SK-N-SH (cell line): ENCODE data around the gene TCL1A. TPM values are rescaled to one million over a fixed set of nuclear protein-coding genes. Genes with fewer than 3 reads are reported as not detected.

Source experiments
- CTCF ChIA-PET: fragments of 300-600, 350-600 bp; formaldehyde crosslinking; extraction: SDS; loops from one replicate; lab custom pipeline; 2021; lab: Yijun Ruan, JAX
- POLR2A ChIA-PET: fragments of 350-600 bp; sonication (Branson Sonifier 250); formaldehyde crosslinking; extraction: SDS; loops from one replicate; lab custom pipeline; 2020; ENCODE audit warnings: antibody characterized with exemption, inconsistent platforms; lab: Yijun Ruan, JAX
- DNase-seq: peaks from one replicate; pipeline ENCODE4 v3.0.0; 2012
- H2AFZ ChIP-seq: fragments of 200-600 bp; sonication (generic); 2 replicates; pipeline ENCODE4 v1.8.1; 2016; ENCODE audit warnings: antibody characterized with exemption, mild to moderate bottlenecking, low read depth
- H3F3A ChIP-seq: fragments of 200-600 bp; sonication (generic); replicated peaks from 2 replicates; pipeline ENCODE3; 2016; ENCODE audit warnings: antibody characterized with exemption, mild to moderate bottlenecking; ENCODE audit not compliant: insufficient read depth
- H3K27ac ChIP-seq, 2 experiments: fragments of 200-500 bp in 1 of 2; fragments of 200-600 bp in 1 of 2; sonication (Bioruptor generic) in 1 of 2; sonication (generic), shearing (Covaris generic) in 1 of 2; 2 replicates each; pipeline versions ENCODE4 v1.5.1 to v1.6.1; 2014 to 2016; ENCODE audit warnings: low read depth in 2 of 2, inconsistent platforms in 1 of 2, low read length in 1 of 2, mild to moderate bottlenecking in 1 of 2, mixed read lengths in 1 of 2
- H3K27me3 ChIP-seq: fragments of 200-600 bp; sonication (generic), shearing (Covaris generic); 2 replicates; pipeline ENCODE4 v1.6.1; 2016; ENCODE audit warnings: mixed run types; ENCODE audit not compliant: insufficient read depth
- H3K36me3 ChIP-seq, 2 experiments: fragments of 200-500 bp in 1 of 2; fragments of 200-600 bp in 1 of 2; sonication (Bioruptor generic) in 1 of 2; sonication (generic) in 1 of 2; replicated peaks in 1 of 2; 2 replicates each; pipeline versions ENCODE3 to v1.5.1; 2014 to 2016; ENCODE audit warnings: low read length in 1 of 2, mild to moderate bottlenecking in 1 of 2; ENCODE audit not compliant: insufficient read depth in 2 of 2, control insufficient read depth in 1 of 2
- H3K4me1 ChIP-seq, 2 experiments: fragments of 200-500 bp in 1 of 2; fragments of 200-600 bp in 1 of 2; sonication (Bioruptor generic) in 1 of 2; sonication (generic), shearing (Covaris generic) in 1 of 2; 2 replicates each; pipeline versions ENCODE4 v1.5.1 to v1.6.1; 2014 to 2016; ENCODE audit warnings: low read depth in 1 of 2, low read length in 1 of 2, mixed run types in 1 of 2; ENCODE audit not compliant: insufficient read depth in 2 of 2, control insufficient read depth in 1 of 2
- H3K4me2 ChIP-seq: fragments of 200-600 bp; sonication (generic), shearing (Covaris generic); 2 replicates; pipeline ENCODE4 v1.6.1; 2017; ENCODE audit warnings: mixed run types
- H3K4me3 ChIP-seq, 2 experiments: fragments of 200-500 bp in 1 of 2; fragments of 200-600 bp in 1 of 2; sonication (Bioruptor generic) in 1 of 2; sonication (generic), shearing (Covaris generic) in 1 of 2; 2 replicates each; pipeline versions ENCODE4 v1.5.1 to v1.8.1; 2014 to 2016; ENCODE audit warnings: low read depth in 2 of 2, inconsistent platforms in 1 of 2, low read length in 1 of 2, mild to moderate bottlenecking in 1 of 2, mixed read lengths in 1 of 2, moderate library complexity in 1 of 2
- H3K79me2 ChIP-seq: fragments of 200-600 bp; sonication (generic); 2 replicates; pipeline ENCODE4 v1.8.1; 2017; ENCODE audit warnings: mild to moderate bottlenecking; ENCODE audit not compliant: insufficient read depth
- H3K9ac ChIP-seq: fragments of 200-600 bp; sonication (generic); 2 replicates; pipeline ENCODE4 v1.6.1; 2017; ENCODE audit warnings: mixed run types
- H3K9me2 ChIP-seq: fragments of 200-600 bp; sonication (generic); 2 replicates; pipeline ENCODE4 v1.6.1; 2017; ENCODE audit warnings: mixed run types
- H3K9me3 ChIP-seq: fragments of 200-600 bp; sonication (generic); 2 replicates; pipeline ENCODE4 v1.6.1; 2017; ENCODE audit warnings: mixed run types, mild to moderate bottlenecking, moderate library complexity
- H4K20me1 ChIP-seq: fragments of 200-600 bp; sonication (generic); 2 replicates; pipeline ENCODE4 v1.6.1; 2017; ENCODE audit warnings: mild to moderate bottlenecking, mixed run types; ENCODE audit not compliant: insufficient read depth
- CTCF ChIP-seq: fragments of 200-600 bp; sonication (generic); IDR thresholded peaks from 2 replicates; pipeline ENCODE4 v1.6.1; 2017; ENCODE audit warnings: antibody characterized with exemption, mild to moderate bottlenecking, moderate library complexity
- EP300 ChIP-seq, 2 experiments: IDR thresholded peaks; 2 replicates each; pipeline versions ENCODE4 v1.4.0 to v1.6.1; 2012; ENCODE audit warnings: borderline replicate concordance in 1 of 2, low read depth in 1 of 2, low read length in 1 of 2
- EZH2phosphoT487 ChIP-seq: fragments of 200-600 bp; sonication (generic); IDR thresholded peaks from 2 replicates; pipeline ENCODE4 v1.6.1; 2017; ENCODE audit warnings: low read depth, mixed run types, mild to moderate bottlenecking, antibody characterized with exemption, moderate library complexity, borderline replicate concordance
- FOXJ3 ChIP-seq: sonication (generic); formaldehyde crosslinking; IDR thresholded peaks from 2 replicates; pipeline ENCODE4 v1.5.1; 2020; ENCODE audit warnings: mild to moderate bottlenecking, missing genetic modification reagents
- GABPA ChIP-seq: IDR thresholded peaks from 2 replicates; pipeline ENCODE4 v1.4.0; 2012; ENCODE audit warnings: low read depth, mild to moderate bottlenecking
- GATA2 ChIP-seq: sonication (generic); formaldehyde crosslinking; IDR thresholded peaks from 2 replicates; pipeline ENCODE4 v1.5.0; 2020; ENCODE audit warnings: mild to moderate bottlenecking, missing genetic modification reagents
- MXI1 ChIP-seq: IDR thresholded peaks from 2 replicates; pipeline ENCODE4 v1.6.1; 2012; ENCODE audit warnings: mild to moderate bottlenecking, low read depth, low read length, improper control_type of control experiment
- NFIC ChIP-seq: IDR thresholded peaks from 2 replicates; pipeline ENCODE4 v1.4.0; 2012; ENCODE audit warnings: borderline replicate concordance
- NRF1 ChIP-seq: IDR thresholded peaks from 2 replicates; pipeline ENCODE4 v1.6.1; 2012; ENCODE audit warnings: low read depth, mild to moderate bottlenecking, low read length
- TCF12 ChIP-seq: IDR thresholded peaks from 2 replicates; pipeline ENCODE4 v1.4.0; 2012
- USF1 ChIP-seq: IDR thresholded peaks from 2 replicates; pipeline ENCODE4 v1.4.0; 2012; ENCODE audit warnings: low read depth, borderline replicate concordance
- YY1 ChIP-seq: IDR thresholded peaks from 2 replicates; pipeline ENCODE4 v1.4.0; 2012; ENCODE audit warnings: low read depth, mild to moderate bottlenecking
- WGBS: methylation state at CpG from one replicate; pipeline ENCODE4 v1.1.6; 2017; ENCODE audit warnings: low lambda C conversion rate; 5-methylcytosine and 5-hydroxymethylcytosine counted together
- polyA plus RNA-seq, 3 experiments: library from polyadenylated mRNA; depleted of rRNA; stranded (reverse); fragments of >200 nt; gene quantifications; 2 replicates each; pipeline ENCODE4 v1.2.3, GENCODE V29; 2012
- TF ChIP-seq, protein P1 (sequence below): IDR thresholded peaks from 2 replicates; pipeline ENCODE4 v1.6.1; 2012; ENCODE audit warnings: mild to moderate bottlenecking, low read depth, low read length, moderate library complexity
- TF ChIP-seq, protein P2 (sequence below): IDR thresholded peaks from 2 replicates; pipeline ENCODE4 v1.4.0; 2012; ENCODE audit warnings: low read depth, borderline replicate concordance

The TCL1A gene
- polyA plus RNA-seq, 1 of the 3 experiments (the other 2 are of a cell fraction): not detected

GRCh38 chr14:95695051-95695450 is 18.9 kb downstream of the TCL1A start (continued):
- TF ChIP-seq YY1 (no peak), FOXJ3 (CRISPR knock-in tag) (no peak), MXI1 (no peak)

- no peaks in the 10 kb centered on the region for H3K4me1 ChIP-seq
- H3K4me2 ChIP-seq: no peak overlapping the region
- H3K27me3 ChIP-seq: no peaks in the 10 kb centered on the region
- H4K20me1 ChIP-seq: no peaks in the 10 kb centered on the region
- POLR2A ChIA-PET: no interaction called here
- H3K36me3 ChIP-seq: no peaks in the 10 kb centered on the region
- no peak overlapping the region for H2AFZ ChIP-seq
- no peaks in the 10 kb centered on the region for H3F3A ChIP-seq
- H3K27ac ChIP-seq: no peak overlapping the region
- no peak for DNase-seq
- no peaks in the 10 kb centered on the region for H3K79me2 ChIP-seq
- no peaks in the 10 kb centered on the region for H3K9me2 ChIP-seq
- no peak for TF ChIP-seq EZH2phosphoT487
- TF ChIP-seq GATA2 (CRISPR knock-in tag): no peak
- no peak for TF ChIP-seq TCF12
- TF ChIP-seq USF1: no peak
- TF ChIP-seq, protein P1, sequence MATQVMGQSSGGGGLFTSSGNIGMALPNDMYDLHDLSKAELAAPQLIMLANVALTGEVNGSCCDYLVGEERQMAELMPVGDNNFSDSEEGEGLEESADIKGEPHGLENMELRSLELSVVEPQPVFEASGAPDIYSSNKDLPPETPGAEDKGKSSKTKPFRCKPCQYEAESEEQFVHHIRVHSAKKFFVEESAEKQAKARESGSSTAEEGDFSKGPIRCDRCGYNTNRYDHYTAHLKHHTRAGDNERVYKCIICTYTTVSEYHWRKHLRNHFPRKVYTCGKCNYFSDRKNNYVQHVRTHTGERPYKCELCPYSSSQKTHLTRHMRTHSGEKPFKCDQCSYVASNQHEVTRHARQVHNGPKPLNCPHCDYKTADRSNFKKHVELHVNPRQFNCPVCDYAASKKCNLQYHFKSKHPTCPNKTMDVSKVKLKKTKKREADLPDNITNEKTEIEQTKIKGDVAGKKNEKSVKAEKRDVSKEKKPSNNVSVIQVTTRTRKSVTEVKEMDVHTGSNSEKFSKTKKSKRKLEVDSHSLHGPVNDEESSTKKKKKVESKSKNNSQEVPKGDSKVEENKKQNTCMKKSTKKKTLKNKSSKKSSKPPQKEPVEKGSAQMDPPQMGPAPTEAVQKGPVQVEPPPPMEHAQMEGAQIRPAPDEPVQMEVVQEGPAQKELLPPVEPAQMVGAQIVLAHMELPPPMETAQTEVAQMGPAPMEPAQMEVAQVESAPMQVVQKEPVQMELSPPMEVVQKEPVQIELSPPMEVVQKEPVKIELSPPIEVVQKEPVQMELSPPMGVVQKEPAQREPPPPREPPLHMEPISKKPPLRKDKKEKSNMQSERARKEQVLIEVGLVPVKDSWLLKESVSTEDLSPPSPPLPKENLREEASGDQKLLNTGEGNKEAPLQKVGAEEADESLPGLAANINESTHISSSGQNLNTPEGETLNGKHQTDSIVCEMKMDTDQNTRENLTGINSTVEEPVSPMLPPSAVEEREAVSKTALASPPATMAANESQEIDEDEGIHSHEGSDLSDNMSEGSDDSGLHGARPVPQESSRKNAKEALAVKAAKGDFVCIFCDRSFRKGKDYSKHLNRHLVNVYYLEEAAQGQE: no peak
- no peak for TF ChIP-seq GABPA
- no peak for TF ChIP-seq NRF1
- TF ChIP-seq, protein P2, sequence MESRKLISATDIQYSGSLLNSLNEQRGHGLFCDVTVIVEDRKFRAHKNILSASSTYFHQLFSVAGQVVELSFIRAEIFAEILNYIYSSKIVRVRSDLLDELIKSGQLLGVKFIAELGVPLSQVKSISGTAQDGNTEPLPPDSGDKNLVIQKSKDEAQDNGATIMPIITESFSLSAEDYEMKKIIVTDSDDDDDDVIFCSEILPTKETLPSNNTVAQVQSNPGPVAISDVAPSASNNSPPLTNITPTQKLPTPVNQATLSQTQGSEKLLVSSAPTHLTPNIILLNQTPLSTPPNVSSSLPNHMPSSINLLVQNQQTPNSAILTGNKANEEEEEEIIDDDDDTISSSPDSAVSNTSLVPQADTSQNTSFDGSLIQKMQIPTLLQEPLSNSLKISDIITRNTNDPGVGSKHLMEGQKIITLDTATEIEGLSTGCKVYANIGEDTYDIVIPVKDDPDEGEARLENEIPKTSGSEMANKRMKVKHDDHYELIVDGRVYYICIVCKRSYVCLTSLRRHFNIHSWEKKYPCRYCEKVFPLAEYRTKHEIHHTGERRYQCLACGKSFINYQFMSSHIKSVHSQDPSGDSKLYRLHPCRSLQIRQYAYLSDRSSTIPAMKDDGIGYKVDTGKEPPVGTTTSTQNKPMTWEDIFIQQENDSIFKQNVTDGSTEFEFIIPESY: no peak
- no peak for TF ChIP-seq FOXJ3 (CRISPR knock-in tag)
- TF ChIP-seq EP300 (IDR thresholded peaks at IDR 0.05; ENCODE audit: borderline replicate concordance in 1 of 2, low read depth in 1 of 2, low read length in 1 of 2): no peak
- TF ChIP-seq CTCF: no peak
- no peak for TF ChIP-seq NFIC
- H3K4me3 ChIP-seq: no peak overlapping the region
- H3K9me3 ChIP-seq: no peaks in the 10 kb centered on the region
- 46% methylated on average over 4 of the region's 4 CpGs for WGBS
- H3K9ac ChIP-seq: no peak overlapping the region
- CTCF ChIA-PET: interaction anchor here (0.6 to 1.2 kb wide), 2 partner anchors 12 to 82 kb away, joined by 3 read pairs; no protein-coding TSS in a partner anchor
Observed at GRCh38 chr14:95692109-95692508, 21.8 kb downstream of the TCL1A start.
